HG03378 (cell line): ENCODE data around the gene LCN6.
"Not testable (repeated sequence)": the region's sequence is repeated elsewhere in the genome, so short reads cannot be mapped to it uniquely, and the experiment has no call there.

Experiments used
- ATAC-seq: cut with Tn5 transposase; IDR thresholded peaks from one replicate; pipeline ENCODE4 v1.9.1; 2021; ENCODE audit warnings: mild to moderate bottlenecking, moderate library complexity; ENCODE audit not compliant: unreplicated experiment

LCN6 gene

GRCh38 chr9:136784249-136784996 is 36.1 kb upstream of the LCN6 start:
- no peak for ATAC-seq

- ATAC-seq, result no peak
Measured at GRCh38 chr9:136782452-136782851, 34.1 kb upstream of the LCN6 start.

DNA sequence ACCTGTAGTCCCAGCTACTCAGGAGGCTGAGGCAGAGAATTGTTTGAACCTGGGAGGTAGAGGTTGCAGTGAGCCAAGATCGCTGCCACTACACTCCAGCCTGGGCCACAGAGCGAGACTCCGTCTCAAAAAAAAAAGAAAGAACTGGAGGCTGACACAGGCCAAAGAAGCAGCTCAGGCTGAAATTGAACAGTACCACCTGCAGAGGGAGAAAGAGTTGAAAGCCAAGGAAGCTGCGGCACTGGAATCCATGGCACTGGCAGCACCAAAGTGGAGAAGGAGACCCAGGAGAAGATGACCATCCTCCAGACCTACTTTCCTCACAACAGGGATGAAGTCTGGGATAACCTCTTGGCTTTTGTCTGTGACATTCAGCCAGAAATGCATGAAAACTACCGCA is 31.5 kb upstream of the LCN6 start:
- ATAC-seq, result no peak

DNA sequence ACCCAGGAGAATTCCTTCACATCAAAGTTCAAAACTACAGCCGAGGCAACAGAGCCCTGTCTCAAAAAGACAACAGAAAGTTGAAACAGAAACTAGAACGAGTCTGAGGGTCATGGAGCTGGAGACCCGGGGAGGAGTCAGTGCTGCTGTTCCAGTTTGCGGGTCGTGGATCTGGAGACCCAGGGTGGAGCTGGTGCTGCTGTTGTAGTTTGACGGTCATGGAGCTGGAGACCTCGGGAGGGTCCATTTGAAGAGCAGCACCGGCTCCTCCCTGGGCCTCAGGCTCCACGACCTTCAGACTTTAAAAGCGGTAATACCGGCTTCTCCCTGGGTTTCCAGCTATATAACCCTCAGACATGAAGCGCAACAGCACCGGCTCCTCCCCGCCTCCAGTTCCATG is 29.0 kb upstream of the LCN6 start:
- no peak for ATAC-seq

DNA sequence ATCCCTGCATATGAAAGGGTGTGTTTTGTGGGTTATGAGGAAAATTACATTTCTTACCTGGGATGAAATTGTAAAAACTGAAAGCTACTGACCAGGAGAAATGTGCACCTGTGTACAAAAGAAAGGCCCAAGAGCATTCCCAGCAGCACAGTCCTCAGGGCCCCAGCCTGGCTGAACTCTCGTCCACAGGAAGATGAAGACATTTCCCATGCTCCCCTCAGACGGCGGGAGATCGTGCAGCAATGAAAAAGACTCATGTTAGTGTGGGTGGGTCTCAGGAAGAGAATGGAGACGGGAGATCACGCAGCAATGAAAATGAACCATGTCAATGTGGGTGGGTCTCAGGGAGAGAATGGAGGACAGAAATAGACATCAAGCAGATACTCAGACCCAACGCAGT is 28.6 kb upstream of the LCN6 start:
- no peak for ATAC-seq

GRCh38 chr9:136775191-136775590 is 26.9 kb upstream of the LCN6 start:
- ATAC-seq, result no peak

DNA sequence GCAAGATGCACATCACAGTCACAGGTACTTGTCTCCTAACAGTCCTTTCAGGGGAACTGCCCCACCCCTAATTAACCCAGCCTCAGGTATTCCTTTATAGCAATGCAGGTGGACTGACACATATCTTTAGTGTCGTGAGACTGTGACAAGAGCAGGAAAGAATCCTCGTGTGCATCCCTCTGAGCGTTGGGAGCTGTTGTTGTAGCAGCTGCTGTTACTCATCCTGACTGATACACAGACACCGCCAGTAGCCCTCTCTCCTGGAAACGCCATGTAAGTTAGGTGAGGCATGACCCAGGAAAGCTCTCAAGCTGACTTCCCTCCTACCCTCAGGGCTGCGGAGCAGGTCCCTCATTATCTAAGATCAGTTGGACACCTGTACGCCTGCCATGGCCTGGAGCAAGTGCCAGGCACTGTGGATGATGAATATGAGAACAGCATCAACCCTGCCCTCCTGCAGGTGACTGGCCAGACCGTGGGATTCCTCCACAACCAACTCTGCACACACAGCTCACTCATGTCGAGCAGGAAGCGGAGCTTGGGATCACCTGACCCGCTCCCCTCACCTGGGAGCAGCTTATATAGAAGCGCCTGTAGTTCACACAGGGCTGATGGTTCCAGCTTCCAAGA is 26.2 kb upstream of the LCN6 start:
- no peak for ATAC-seq

- no peak for ATAC-seq
Measured at GRCh38 chr9:136773386-136774044, 25.2 kb upstream of the LCN6 start.

- no peak for ATAC-seq
Measured at GRCh38 chr9:136771907-136772415, 23.6 kb upstream of the LCN6 start.

- ATAC-seq, result no peak
Measured at GRCh38 chr9:136769710-136770191, 21.4 kb upstream of the LCN6 start.

DNA sequence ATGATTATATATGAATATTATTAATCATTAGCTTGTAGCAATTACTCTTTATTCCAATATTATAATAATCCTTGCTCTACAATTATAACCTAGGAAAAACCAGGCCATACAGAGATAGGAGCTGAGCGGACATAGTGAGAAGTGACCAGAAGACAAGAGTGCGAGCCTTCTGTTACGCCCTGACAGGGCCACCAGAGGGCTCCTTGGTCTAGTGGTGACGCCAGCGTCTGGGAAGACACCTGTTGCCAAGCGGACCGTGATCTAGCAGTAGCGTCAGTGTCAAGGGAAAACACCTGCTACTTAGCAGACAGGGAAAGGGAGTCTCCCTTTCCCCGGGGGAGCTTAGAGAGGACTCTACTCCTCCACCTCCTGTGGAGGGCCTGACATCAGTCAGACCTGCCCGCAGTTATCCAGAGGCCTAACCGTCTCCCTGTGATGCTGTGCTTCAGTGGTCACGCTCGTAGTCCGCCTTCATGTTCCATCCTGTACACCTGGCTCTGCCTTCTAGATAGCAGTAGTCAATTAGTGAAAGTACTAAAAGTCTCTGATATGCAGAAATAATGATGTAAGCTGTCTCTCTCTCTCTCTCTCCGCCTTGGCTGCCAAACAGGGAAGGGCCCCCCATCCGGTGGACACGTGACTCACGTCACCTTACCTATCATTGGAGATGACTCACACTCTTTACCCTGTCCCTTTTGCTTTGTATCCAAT is 18.2 kb upstream of the LCN6 start:
- not testable (repeated sequence) for ATAC-seq

- peak; percentile 59 for ATAC-seq
Measured at GRCh38 chr9:136765745-136766409, 17.6 kb upstream of the LCN6 start.

DNA sequence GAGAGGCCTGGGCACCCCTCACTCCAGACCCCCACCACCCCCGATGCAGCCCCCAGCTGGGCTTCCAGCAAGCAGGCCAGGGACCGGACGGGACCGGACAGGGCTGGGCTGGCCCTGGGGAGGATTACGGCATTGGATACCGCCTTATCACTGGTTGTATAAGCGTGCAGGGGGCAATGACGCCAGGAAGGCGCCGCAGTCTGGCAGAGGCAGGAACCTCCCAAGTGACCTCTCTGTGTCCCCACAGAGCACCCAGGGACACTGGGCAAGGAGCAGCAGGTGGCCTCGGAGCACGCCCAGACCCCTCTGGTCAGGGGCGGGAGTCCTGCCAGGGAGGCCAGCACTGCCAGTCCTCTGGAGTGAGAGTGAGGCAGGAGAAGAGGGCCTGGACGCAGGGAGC is 16.7 kb upstream of the LCN6 start:
- no peak for ATAC-seq

DNA sequence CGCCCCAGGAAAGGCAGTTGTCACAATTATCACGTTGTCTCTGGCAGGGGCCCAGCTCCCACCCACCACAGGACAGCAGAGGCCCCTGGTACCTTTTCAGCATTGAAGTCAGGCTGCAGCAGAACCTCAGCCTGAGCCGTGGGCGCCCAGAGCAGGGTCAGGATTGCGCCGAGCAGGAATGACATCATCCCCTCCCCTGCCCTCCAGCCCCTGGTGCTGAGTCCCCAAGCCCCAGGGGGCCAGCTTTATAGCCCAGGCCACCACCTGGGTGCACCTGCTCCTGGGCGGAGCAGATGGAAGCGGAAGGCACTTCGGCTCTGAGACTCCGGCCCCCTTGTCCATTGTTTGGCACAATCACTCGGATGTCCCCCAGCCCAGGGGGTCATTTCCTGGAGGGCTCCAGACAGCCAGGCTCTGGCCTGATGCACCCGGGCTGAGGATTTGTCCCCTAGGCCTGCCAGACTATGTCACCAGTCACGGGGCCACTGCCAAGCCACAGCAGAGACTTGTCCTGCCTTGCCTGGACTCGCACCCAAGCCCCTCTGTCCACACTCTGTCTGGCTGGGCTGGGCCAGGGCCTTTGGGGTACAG is 16.1 kb upstream of the LCN6 start, which contains the start of gene LCN15:
Gene LCN15, minus strand, starts transcription at position 218 of the 591 bp plus-strand sequence. Its CDS starts 30 bp downstream, at position 188.
- no peak for ATAC-seq

GRCh38 chr9:136763649-136764035 is 15.3 kb upstream of the LCN6 start:
- no peak for ATAC-seq

GRCh38 chr9:136762915-136763648 is 14.8 kb upstream of the LCN6 start:
- no peak for ATAC-seq

- ATAC-seq, result no peak
Measured at GRCh38 chr9:136762221-136762691, 13.9 kb upstream of the LCN6 start.

DNA sequence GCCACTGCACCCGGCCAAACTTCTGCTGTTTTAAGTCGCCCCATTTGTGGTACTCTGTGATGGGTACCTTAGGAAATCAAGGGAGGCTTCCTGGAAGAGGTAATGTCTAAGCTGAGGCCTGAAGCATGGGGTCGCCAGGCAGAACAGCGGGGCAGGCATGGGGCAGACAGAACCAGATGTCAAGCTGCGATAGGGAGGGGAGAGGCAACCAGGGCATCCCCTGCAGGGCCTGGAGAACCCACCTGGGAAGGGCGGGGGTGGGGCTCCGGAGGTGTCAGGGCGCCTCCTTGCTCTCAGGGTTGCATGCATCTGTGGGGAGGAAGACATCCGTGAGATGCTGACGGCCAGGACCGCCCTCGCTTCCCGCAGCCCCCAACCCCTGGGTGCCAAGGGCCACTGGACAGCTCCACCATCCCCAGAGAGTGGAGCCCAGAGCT is 13.2 kb upstream of the LCN6 start:
- no peak for ATAC-seq

GRCh38 chr9:136760834-136761544 is 12.7 kb upstream of the LCN6 start:
- not testable (repeated sequence) for ATAC-seq
